GM23338 (cell line): ENCODE measurements around the gene TOM1. TPM values are rescaled to one million over a fixed set of nuclear protein-coding genes. Genes with fewer than 3 reads are reported as not detected.

Experiments
- ATAC-seq: fragments of 200-7000 bp; cut with Tn5 transposase; 3 replicates; pipeline ENCODE4 v1.9.1; 2020
- DNase-seq: peaks from one replicate; pipeline ENCODE4 v3.0.0-alpha.2; 2015; ENCODE audit warnings: low spot score
- H2AFZ ChIP-seq: fragments of 200-600 bp; sonication (generic); 2 replicates; pipeline ENCODE4 v1.8.0; 2016; ENCODE audit warnings: antibody characterized with exemption, mild to moderate bottlenecking, moderate library complexity
- H3F3A ChIP-seq: fragments of 200-600 bp; sonication (generic); replicated peaks from 2 replicates; pipeline ENCODE4 v1.8.0; 2017; ENCODE audit warnings: antibody characterized with exemption, mixed run types, low read depth
- H3K27ac ChIP-seq: fragments of 200-600 bp; sonication (generic); 2 replicates; pipeline ENCODE4 v1.6.1; 2016; ENCODE audit warnings: low read depth
- H3K27me3 ChIP-seq: fragments of 200-600 bp; sonication (generic); 2 replicates; pipeline ENCODE4 v1.8.0; 2016; ENCODE audit warnings: mild to moderate bottlenecking, mixed run types, moderate library complexity; ENCODE audit not compliant: insufficient read depth
- H3K36me3 ChIP-seq: fragments of 200-600 bp; sonication (generic); 2 replicates; pipeline ENCODE4 v1.8.0; 2016; ENCODE audit warnings: mild to moderate bottlenecking; ENCODE audit not compliant: insufficient read depth
- H3K4me1 ChIP-seq: fragments of 200-600 bp; sonication (generic); 2 replicates; pipeline ENCODE4 v1.8.0; 2016; ENCODE audit warnings: mild to moderate bottlenecking, moderate library complexity; ENCODE audit not compliant: insufficient read depth
- H3K4me2 ChIP-seq: fragments of 200-600 bp; sonication (generic); 2 replicates; pipeline ENCODE4 v1.7.1; 2017; ENCODE audit warnings: mixed run types
- H3K4me3 ChIP-seq: fragments of 200-600 bp; sonication (generic); 2 replicates; pipeline ENCODE4 v1.6.1; 2016; ENCODE audit warnings: mixed run types
- H3K79me2 ChIP-seq: fragments of 200-600 bp; sonication (generic); replicated peaks from 2 replicates; pipeline ENCODE4 v1.8.0; 2017; ENCODE audit warnings: mild to moderate bottlenecking; ENCODE audit not compliant: insufficient read depth
- H3K9me2 ChIP-seq: fragments of 200-600 bp; sonication (generic); 2 replicates; pipeline ENCODE4 v1.8.0; 2017; ENCODE audit not compliant: insufficient read depth
- H4K20me1 ChIP-seq: fragments of 200-600 bp; sonication (generic); replicated peaks from 2 replicates; pipeline ENCODE4 v1.8.0; 2017; ENCODE audit warnings: mild to moderate bottlenecking; ENCODE audit not compliant: insufficient read depth
- H3K27ac Mint-ChIP-seq: 2 replicates; pipeline ENCODE4 v1.8.0; 2020; ENCODE audit warnings: inconsistent platforms, mild to moderate bottlenecking, moderate library complexity, mixed read lengths
- H3K27me3 Mint-ChIP-seq: 3 replicates; pipeline ENCODE4 v1.8.0; 2022; ENCODE audit warnings: low read depth, mild to moderate bottlenecking, moderate library complexity, mixed read lengths, inconsistent platforms; ENCODE audit not compliant: insufficient read depth, poor library complexity
- H3K36me3 Mint-ChIP-seq: 3 replicates; pipeline ENCODE4 v1.8.0; 2021; ENCODE audit warnings: low read depth, mild to moderate bottlenecking, inconsistent platforms, moderate library complexity, mixed read lengths
- H3K4me1 Mint-ChIP-seq: 3 replicates; pipeline ENCODE4 v1.8.0; 2020; ENCODE audit warnings: mild to moderate bottlenecking, inconsistent platforms, mixed read lengths
- H3K4me3 Mint-ChIP-seq: 3 replicates; pipeline ENCODE4 v1.8.0; 2021; ENCODE audit warnings: moderate library complexity, mild to moderate bottlenecking, inconsistent platforms, mixed read lengths
- H3K9me3 Mint-ChIP-seq: 3 replicates; pipeline ENCODE4 v1.8.0; 2020; ENCODE audit warnings: moderate library complexity, mild to moderate bottlenecking, inconsistent platforms, mixed read lengths
- CREB1 ChIP-seq: fragments of 250-450 bp; sonication (Bioruptor Pico); IDR thresholded peaks from 2 replicates; pipeline ENCODE4 v1.5.0; 2020; ENCODE audit warnings: low read depth, mild to moderate bottlenecking, moderate library complexity
- CTCF ChIP-seq, 2 experiments: fragments of 200-600 bp in 1 of 2; sonication (generic) in 1 of 2; conservative IDR thresholded peaks; 2 replicates each; pipeline versions ENCODE4 v1.5.1 to v1.6.1; 2016 to 2017; ENCODE audit warnings: antibody characterized with exemption in 2 of 2, low read depth in 2 of 2, mild to moderate bottlenecking in 2 of 2, moderate library complexity in 1 of 2
- ETS1 ChIP-seq: IDR thresholded peaks from 2 replicates; pipeline ENCODE4 v1.6.1; 2016; ENCODE audit warnings: antibody characterized with exemption
- EZH2 ChIP-seq: fragments of 200-600 bp; sonication (generic); IDR thresholded peaks from one replicate; pipeline ENCODE4 v1.8.0; 2017; ENCODE audit warnings: antibody characterized with exemption, mild to moderate bottlenecking, low read depth; ENCODE audit not compliant: unreplicated experiment
- EZH2phosphoT487 ChIP-seq: fragments of 200-600 bp; sonication (generic); IDR thresholded peaks from one replicate; pipeline ENCODE4 v1.8.1; 2018; ENCODE audit warnings: antibody characterized with exemption; ENCODE audit not compliant: unreplicated experiment
- JUNB ChIP-seq: IDR thresholded peaks from one replicate; pipeline ENCODE4 v1.6.1; 2016; ENCODE audit warnings: antibody characterized with exemption; ENCODE audit not compliant: unreplicated experiment
- NANOG ChIP-seq: IDR thresholded peaks from 2 replicates; pipeline ENCODE4 v1.6.1; 2016; ENCODE audit warnings: antibody characterized with exemption, borderline replicate concordance
- POLR2AphosphoS5 ChIP-seq: IDR thresholded peaks from 2 replicates; pipeline ENCODE4 v1.6.1; 2016; ENCODE audit warnings: antibody characterized with exemption, low read depth
- REST ChIP-seq: IDR thresholded peaks from one replicate; pipeline ENCODE4 v1.6.1; 2018; ENCODE audit warnings: antibody characterized with exemption; ENCODE audit not compliant: unreplicated experiment
- STAT1 ChIP-seq: IDR thresholded peaks from one replicate; pipeline ENCODE4 v1.6.1; 2016; ENCODE audit warnings: antibody characterized with exemption; ENCODE audit not compliant: unreplicated experiment
- ZNF114 ChIP-seq: fragments of 250-450 bp; sonication (Bioruptor Pico); IDR thresholded peaks from 2 replicates; pipeline ENCODE4 v1.5.0; 2020; ENCODE audit warnings: mild to moderate bottlenecking, moderate library complexity
- ZNF331 ChIP-seq: fragments of 250-450 bp; sonication (Bioruptor Pico); IDR thresholded peaks from 2 replicates; pipeline ENCODE4 v1.5.0; 2020; ENCODE audit warnings: low read depth, mild to moderate bottlenecking, moderate library complexity
- ZNF462 ChIP-seq: fragments of 250-450 bp; sonication (Bioruptor Pico); IDR thresholded peaks from 2 replicates; pipeline ENCODE4 v1.5.0; 2020; ENCODE audit warnings: mild to moderate bottlenecking, moderate library complexity
- polyA plus RNA-seq: library from polyadenylated mRNA; unstranded; fragments of >200 nt; fragmentation: Nextera tagmentation; extraction: Ambion mirVana; gene quantifications from 2 replicates; pipeline ENCODE4 v1.2.1, GENCODE V29; 2016
- total RNA-seq: library from RNA; depleted of rRNA; stranded (reverse); fragments of >200 nt; shearing (Covaris generic); gene quantifications from 2 replicates; pipeline ENCODE4 v1.2.3, GENCODE V29; 2014

TOM1 gene
- total and polyA plus RNA-seq, 2 experiments from 2014 or later = 10.9 to 17.8 TPM

- H3K27me3 ChIP-seq = no peaks in the 10 kb centered on the region
- no peaks in the 10 kb centered on the region for H3K36me3 Mint-ChIP-seq
- H3K27me3 Mint-ChIP-seq = peaks cover 13% of the 10 kb centered on the region
- DNase-seq = no peak
- TF ChIP-seq STAT1 = no peak
- TF ChIP-seq POLR2AphosphoS5 = no peak
- no peak for TF ChIP-seq NANOG
- TF ChIP-seq CTCF (conservative IDR thresholded peaks at IDR 0.05; ENCODE audit: low read depth in 2 of 2) = no peak
- TF ChIP-seq CREB1 (CRISPR knock-in tag) = no peak
- TF ChIP-seq ETS1 = no peak
- no peak for TF ChIP-seq REST
- no peak for TF ChIP-seq ZNF331
- no peak for TF ChIP-seq EZH2phosphoT487
- no peak for TF ChIP-seq JUNB
- TF ChIP-seq EZH2 = no peak
- TF ChIP-seq ZNF462 (CRISPR knock-in tag) = no peak
- no peak for TF ChIP-seq ZNF114
- H3F3A ChIP-seq = peaks cover 11% of the 10 kb centered on the region
- peaks cover 3% of the 10 kb centered on the region for H3K79me2 ChIP-seq
- H3K4me1 Mint-ChIP-seq = peaks cover 15% of the 10 kb centered on the region
- H3K4me3 Mint-ChIP-seq = no peak overlapping the region
- H3K4me3 ChIP-seq = no peak overlapping the region
- H3K4me1 ChIP-seq = peaks cover 4% of the 10 kb centered on the region; the same call in 1 of the 2 replicates
- no peaks in the 10 kb centered on the region; the same call in 2 of the 3 replicates for H3K9me3 Mint-ChIP-seq
- peaks cover under 1% of the 10 kb centered on the region; the same call in 1 of the 2 replicates for H4K20me1 ChIP-seq
- ATAC-seq = no peak
- H3K27ac ChIP-seq = no peak overlapping the region
- no peaks in the 10 kb centered on the region for H3K9me2 ChIP-seq
- H3K27ac Mint-ChIP-seq = no peak overlapping the region
- H3K36me3 ChIP-seq = no peaks in the 10 kb centered on the region
- no peak overlapping the region for H3K4me2 ChIP-seq
- H2AFZ ChIP-seq = no peak overlapping the region
These were observed 3.4 kb downstream of the TOM1 start for GRCh38 chr22:35303029-35303624.
